Fibroblast of peridontal ligament (primary cell): ENCODE results near the gene OXTR.
A peak's percentile ranks its signal among the peaks of the same experiment; 100 is the strongest.

Experiments used
- DNase-seq: peaks from one replicate; pipeline ENCODE4 v3.0.0-alpha.2; 2010; ENCODE audit errors: extremely low read depth

OXTR gene

DNA sequence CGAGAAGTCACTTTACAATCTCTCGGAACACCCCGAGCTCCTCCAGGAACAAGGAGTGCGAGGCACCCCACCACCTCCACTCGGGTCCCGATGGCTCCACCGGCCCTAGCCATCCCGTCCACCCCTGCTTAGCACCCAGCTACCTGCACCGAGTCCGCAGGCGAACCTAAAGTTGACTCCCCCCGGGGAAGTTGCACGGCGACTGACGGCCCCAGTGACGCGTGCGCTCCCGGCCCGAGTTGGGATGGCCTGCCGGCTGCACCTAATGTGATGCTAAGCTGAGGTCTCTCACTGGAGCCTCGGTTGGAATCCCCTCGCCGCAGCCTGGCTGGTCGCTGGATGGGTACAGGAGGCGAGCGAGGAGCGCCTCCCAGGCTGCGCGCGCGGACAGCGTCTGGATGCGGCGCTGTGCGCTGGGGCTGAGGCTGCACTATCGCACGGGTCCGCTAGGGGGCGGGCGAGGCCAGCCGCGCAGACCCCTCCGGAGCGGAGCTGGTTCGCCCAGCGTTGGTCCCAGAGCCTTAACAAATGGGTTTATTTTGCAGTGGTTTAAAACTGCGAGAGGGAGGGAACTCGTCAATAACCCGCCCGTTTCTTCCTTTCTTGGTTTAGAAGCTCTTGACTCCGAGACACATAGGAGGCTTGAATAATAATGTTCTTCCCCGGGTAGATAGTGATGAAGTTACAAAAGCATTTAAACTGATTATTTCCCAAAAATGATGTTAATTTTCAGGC lies at the start of gene OXTR:
TSS of gene OXTR (minus strand) at position 526 of the 735 bp plus-strand sequence. CDS start 1,426 bp downstream, outside the sequence.
- peak; percentile 78 for DNase-seq

DNA sequence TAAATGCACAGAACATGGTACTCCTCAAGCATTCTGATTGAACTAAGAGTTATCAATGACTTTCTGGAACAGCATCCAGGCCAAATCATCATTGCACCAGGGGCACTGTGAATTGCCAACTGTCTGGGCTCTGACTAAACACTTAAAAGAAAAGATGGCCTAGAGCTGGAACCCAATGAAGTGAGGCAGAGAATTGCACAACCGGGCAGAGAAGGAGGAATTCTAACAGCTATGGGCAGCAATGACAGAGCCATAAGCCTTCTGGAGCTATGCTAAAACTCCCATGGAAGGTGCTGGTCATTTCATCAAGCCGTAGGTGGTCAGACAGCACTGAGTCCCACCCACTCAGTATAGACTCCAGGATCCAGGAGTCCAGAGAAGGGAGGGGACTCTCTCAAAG lies 48.1 kb upstream of the OXTR start:
- DNase-seq = peak; percentile 14

- DNase-seq = no peak
Observed at GRCh38 chr3:8816106-8816505, 46.7 kb upstream of the OXTR start.

GRCh38 chr3:8813411-8813810 lies 44.0 kb upstream of the OXTR start:
- DNase-seq = no peak

GRCh38 chr3:8810561-8810960 lies 41.1 kb upstream of the OXTR start:
- DNase-seq = no peak

- DNase-seq = no peak
Observed at GRCh38 chr3:8805774-8806173, 36.4 kb upstream of the OXTR start.

- DNase-seq = no peak
Observed at GRCh38 chr3:8802256-8802655, 32.8 kb upstream of the OXTR start.

DNA sequence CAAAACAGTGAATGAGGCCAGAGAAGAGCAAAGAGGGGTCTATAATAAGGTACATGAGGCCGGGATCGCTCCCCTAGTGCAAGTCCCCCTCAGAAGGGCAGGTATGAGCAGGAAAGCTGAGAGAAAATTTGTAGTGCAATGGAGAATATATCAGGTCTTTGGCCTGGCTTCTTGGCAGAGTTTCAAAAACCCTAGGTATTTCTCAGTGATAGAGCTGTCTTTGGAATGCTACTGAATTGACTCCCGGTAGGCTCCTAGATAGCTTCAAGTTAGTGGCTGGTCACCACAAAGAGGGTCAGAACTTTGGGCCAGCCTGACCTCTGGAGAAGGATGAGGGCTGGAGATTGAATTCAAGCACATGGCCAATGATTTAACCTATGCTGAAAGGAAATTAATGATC lies 30.6 kb upstream of the OXTR start:
- DNase-seq = no peak

DNA sequence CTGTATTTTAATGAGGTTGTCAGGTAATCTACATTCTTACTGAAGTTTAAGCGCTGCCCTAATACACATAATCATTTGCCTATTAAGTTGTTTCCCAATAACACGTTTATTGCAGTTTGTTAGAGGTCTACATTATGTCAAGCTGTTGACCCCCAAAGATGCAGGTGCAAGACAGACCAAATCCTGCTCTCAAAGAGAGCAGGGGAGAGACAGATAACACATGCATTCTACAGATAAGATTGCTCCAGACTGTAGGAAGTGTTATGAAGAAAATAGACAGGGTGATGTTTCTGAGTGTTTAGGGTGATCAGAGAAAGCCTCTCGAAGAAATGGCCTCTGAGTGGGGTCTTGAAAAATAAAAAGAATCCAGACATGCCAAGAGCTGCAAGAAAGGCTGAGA lies 24.8 kb upstream of the OXTR start:
- DNase-seq = no peak

DNA sequence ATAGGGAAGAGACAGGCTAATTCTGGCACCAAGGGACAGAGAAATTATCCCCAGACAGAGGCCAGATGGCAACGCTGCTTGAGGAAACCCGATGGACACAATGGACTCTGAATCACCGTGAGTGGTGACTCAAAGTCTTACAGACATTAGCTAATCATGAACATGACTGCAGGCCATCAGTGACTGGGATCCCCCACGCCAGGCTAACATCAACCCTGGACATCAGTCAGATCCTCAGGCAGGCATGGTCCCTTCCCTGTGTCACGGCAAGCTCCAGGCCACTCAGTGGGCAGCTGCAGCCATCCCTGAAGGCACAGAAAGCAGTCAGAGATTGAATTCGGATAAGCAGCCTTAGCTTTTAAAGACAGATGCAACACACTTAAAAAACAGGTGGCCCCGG lies 23.8 kb upstream of the OXTR start:
- DNase-seq = peak; percentile 16

DNA sequence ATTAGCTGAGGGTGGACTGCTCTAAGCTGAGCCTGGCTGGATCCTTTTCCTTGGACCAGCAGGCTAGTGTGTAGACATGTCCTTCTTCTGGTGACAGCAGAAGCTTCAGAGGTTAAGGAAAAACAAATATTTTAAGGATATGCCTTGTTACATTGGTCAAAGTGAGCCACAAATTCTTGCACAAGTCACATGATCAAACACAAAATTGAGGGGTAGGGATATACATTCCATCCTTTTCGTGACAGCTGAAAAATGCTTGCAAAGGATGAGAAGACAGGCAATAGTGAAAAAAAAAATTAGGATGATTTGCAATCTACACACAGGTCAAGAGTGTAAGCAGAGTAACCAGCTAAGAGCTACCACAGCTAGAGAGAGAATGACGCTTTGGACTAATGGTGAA lies 21.1 kb upstream of the OXTR start:
- no peak for DNase-seq

DNA sequence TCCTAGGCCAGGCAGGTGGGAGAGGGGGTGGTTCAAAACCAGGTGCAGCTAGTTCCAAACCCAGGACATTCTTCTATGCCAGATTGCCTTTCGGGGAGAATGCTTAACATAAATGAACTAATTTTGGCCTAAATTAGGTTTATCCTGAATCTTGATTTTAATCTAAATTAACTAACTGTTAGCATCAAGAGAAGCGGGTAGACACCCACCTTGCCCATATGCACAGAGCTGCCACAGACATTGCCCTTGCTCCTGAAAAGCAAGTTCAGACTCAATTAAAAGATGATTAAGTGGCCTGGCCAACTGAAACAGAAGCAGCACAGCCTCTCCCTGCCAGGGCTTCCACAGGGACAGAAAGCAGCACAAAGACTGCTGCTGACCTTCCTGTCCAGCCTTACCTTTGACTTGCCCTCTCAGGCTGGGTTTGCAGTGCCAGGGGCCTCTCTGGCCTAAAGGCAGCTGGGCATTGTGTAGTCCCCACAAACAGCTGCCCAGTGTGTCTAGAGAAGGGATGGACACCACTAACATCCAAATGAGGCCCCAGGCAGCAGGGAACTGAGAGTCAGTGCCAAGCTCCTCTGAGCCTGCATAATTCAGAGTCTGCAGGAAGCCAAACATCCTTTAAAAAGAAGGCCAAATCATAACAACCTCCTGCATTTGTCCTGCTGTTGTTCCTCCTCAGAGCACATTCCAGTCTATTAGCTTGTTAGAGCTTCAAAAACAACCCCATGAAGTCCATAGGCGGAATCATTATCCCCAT lies 15.4 kb upstream of the OXTR start:
- no peak for DNase-seq

GRCh38 chr3:8780279-8780678 lies 10.9 kb upstream of the OXTR start:
- DNase-seq = no peak

GRCh38 chr3:8778475-8778874 lies 9.1 kb upstream of the OXTR start:
- no peak for DNase-seq

DNA sequence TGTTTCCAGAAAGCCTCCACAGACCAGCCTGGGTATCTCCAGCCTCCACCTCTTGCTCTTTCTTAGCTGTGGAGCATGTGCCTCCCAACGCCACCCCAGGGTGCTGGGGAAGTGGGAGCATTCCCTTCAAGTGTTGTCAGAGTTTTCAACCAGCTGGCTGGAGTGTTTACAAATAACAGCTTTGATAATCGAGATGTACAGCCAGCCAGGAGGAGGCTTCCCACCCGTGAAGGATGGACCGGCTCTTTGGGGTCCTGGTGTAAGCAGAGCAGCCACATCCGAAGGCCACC lies 8.5 kb upstream of the OXTR start:
- DNase-seq = no peak

DNA sequence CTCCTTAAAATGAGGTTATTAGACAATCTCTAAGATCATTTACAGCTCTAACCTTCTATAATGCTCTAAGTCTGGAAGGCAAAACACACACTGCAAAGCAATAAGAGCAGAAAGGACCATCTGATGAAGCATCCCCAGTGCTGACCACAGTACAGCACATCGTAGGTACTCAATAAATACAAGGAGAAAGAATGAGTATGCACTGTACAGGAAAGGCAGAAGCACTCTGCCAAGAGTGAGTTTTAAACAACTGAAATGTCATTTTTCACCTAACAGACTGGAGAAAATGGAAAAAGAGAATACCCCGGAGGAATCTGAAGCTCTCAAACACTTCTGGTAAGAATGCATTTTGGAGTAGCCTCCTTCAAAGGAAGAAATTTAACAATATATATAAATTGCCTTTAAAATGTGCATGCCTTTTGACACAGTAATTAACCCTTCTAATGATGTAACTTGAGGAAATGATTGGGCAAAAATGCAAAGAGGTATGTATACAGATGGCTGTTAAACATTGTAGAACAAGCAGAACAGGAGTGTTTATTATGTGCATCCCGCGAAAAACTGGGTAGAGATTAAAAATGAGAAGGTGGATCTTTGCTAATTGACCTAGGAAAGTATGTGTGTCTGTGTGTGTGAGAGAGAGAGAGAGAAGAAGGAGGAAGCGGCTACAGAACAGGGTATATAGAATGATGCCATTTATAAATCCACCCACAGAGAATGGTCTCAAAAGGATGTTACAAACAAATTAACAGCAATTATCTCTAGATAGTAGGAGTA lies 8.0 kb upstream of the OXTR start:
- DNase-seq = no peak

DNA sequence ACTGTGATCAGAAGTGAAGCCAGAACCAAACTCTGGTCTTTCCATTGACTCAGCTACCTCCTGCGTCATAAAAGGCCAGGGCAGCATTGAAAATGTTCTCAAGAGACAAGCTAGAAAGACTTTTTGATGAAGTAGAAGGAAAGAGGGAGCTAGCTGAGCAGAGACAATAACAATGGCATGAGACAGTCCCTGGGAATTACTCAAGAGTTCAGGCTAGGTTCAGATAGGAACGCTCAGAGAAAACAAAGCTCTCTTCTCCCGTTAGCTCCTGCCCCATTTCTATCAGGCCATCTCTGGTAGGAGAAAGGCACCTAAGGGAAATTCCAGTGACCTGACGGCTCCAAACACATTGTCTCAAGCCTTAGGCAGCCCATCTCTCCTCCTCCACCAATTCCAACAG lies 7.0 kb upstream of the OXTR start:
- peak; percentile 60 for DNase-seq

DNA sequence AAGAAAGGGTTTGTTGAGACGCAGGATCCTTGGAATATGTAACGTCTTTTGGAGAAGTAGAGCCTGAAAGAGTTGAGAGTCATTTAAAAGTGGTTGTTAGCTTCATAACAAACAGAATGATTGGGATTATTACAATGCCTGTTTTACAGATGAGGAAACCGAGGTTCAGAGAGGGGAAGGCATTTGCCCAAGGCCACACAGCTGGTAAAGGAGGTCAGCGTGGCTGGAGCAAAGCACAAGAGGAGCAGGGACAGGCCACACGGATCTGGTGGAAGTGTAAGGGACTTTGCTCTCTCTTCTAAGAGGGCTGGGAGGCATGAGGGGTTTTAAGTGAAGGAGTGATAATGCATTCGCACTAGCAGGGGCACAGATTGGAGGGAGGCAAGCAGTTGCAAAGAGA lies 6.2 kb upstream of the OXTR start:
- DNase-seq = no peak

DNA sequence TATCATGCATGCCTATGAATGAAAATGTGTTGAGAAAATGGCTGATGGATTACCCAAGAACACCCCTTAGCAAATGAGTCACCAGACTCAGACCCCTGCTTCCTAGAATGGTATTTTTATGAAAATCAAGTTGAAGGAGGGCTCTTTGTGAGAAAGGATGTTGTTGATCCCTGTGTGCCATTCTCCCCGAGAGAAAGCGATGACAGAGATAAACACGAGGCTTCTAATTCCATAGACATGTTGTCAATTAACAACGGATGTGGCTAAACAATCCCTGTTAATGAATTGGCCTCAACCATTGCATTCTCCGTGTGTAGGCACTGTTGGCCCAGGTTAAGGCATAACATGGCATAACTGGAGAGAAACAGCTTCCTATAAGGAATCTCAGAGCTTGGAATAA lies 5.8 kb upstream of the OXTR start:
- no peak for DNase-seq

- no peak for DNase-seq
Observed at GRCh38 chr3:8773941-8774542, 4.6 kb upstream of the OXTR start.

- no peak for DNase-seq
Observed at GRCh38 chr3:8768364-8769087, 887 bp downstream of the OXTR start.
